ENCODE measurements around the gene PDE6D.

Gene PDE6D

DNA sequence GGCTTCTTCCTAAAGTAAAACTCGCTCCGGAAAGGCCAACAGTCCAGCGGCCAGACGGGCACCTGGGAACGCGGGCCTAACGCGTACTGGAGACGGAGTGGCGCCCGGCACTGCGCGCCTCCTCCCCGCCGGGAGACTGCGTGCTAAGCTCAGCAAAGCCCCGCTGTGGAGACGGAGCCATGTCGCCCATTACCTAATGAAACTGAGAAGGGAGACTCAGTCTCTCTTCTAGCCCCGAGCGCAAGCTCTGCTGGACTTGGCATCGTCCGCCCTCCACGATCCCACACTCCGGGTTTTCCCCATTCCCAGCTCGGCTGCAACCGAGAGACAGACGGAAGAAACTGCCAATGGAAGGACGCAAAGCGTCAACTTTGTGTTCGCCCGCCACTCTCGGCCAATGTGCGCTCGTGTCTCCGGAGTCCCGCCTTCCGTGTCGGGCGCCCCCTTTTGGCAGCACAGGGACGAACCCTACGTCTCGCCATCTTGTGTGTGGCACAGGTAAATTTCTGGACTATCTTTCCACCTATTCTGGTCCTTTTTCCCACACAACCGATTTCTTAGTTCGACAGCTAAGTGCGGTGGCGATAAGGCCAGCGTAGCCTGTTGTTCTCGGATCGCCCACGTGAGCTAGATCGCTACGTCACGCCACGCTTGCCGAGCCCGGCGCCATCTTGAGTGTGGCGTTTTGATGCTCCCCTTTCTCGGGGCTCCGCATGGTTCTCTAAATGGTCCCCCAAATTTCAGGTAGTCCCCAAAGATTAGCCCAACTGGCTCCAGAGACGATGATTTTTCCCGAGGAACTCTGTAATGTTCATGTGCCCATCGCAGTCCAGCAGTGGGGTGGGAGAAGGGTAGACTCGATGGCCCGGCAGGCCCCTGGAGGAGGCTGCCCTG is 74.1 kb downstream of the PDE6D start:
- DNase-seq = peak; percentile 98

DNA sequence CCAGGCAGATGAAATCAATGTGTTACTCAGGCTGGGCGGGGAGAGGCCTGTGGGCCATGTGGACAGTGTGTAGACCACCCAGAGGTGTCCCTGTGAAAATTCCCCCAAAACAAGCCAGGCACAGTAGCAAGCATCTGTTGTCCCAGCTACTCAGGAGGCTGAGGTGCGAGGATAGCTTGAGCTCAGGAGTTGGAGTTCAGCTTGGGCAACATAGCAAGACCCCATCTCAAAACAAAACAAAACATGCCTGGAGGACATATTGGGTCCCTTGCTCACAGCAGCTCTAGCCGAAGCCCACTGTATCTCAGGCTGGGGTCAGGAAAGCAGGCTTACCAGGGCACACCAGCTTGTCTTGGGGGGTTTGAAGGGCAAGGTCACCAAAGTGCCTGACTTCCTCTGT is 77.1 kb downstream of the PDE6D start:
- no peak for DNase-seq

DNA sequence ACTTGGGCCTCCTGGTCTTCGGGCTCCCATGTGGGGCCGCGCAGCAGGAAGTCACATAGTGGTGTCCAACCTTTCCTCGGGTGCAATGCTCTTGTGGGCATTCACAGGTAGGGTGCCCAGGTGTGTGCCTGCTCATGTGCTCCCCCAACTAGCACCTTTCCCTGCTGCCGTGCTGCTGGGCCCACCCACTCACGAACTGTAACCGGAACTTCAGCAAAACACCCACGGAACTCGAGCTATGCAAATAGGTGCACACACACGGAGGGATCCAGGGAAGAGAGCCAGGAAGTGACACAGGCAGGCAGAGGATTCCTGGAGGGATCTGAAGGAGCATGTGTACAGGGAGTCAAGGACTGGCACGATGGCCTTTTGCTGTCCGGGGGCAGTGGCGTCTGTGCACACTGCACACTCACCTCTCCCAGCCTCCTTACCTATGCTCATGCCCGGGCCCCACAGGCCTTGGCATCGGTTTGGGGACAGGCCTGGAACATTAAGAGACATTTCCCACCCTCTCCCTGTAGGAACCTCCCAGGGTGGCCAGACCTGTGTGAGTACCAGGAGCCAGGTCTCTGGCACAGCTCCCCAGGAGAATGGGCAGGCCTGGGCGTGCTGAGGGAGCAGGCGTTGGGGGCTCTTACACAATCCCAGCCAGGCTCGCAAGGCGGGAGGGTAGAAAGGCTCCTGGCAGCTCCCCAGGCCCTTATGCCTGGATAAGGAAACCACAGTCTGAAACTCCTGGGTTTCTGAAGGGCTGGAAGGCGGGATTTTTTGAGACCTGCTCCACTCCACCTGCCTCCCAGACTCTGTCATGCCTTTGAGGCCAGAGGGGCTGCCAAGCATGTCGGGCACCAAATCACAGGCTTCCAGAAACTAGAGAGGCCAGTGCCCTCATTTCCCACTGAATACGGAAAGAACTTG is 79.4 kb downstream of the PDE6D start:
- no peak for DNase-seq

DNA sequence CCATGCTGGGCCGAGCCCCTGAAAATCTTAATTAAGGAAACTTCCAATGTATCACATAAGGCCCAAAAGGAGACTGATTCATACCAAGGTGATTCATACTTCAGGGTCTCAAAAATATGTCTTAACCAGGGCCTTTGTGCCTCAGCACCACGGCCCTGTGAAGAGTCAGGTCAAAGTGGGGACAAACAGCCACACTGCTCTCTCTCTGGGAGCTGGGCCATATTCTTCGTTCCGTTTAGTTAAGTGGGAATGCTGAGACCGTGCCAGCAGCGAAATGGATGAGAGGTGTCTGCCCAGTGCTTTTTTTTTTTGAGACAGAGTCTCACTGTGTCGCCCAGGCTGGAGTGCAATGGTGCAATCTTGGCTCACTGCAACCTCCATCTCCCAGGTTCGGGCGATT is 82.1 kb downstream of the PDE6D start:
- no peak for DNase-seq

DNA sequence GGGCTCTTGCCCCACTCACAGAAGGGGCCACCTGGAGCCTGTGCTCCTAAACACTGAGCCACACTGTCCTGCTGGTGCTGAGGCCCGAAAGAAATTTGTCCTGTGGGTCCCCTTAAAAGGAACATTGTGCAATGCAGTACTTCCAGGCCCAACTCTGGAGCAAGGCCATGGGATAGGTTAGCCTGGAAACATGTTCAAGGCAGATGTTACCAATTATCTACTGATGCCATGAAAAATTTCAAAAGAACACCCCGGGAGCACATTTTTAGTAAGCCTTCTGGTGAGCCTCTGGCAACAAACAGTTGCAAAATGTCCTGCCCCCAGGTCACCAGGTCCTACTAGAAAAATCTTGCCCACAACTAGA is 85.1 kb downstream of the PDE6D start:
- no peak for DNase-seq

DNA sequence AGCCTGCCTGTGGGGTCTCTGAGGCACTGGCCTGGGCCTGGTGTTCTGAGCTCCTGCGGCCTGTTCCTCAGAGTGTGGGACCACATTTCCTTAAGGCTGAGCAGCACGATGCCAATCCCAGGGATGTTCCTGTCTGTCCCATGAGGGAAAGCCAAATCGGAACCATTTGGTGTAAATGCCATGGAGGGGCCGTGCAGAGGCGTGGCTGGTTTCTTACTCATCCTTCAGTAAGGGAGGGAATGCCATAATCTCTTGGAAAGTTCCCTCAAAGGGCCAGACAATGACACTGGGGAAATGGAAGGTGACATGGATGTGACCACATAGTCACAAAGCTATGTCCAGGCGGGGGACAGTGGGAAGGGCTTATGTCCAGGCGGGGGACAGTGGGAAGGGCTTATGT is 87.1 kb downstream of the PDE6D start:
- DNase-seq = no peak

DNA sequence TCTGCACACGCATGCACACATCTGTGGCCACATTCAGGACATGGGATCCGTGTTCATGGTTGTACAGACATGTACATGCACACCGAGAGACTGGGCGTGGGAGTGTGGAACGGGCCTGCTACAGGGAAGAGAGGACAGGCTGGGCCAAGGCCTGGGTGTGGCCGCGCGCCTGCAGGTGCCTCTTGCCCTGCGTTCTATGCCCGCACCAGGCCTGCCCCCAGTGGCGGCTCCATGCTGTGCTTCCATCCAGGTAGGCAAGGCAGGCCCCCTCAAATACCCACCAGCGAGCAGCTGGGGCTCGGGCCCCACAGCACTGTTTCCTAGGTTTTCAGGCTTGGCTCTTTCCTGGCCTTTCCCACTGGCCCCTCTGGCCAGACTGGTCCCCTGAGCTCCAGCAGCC is 88.2 kb downstream of the PDE6D start:
- DNase-seq = no peak

DNA sequence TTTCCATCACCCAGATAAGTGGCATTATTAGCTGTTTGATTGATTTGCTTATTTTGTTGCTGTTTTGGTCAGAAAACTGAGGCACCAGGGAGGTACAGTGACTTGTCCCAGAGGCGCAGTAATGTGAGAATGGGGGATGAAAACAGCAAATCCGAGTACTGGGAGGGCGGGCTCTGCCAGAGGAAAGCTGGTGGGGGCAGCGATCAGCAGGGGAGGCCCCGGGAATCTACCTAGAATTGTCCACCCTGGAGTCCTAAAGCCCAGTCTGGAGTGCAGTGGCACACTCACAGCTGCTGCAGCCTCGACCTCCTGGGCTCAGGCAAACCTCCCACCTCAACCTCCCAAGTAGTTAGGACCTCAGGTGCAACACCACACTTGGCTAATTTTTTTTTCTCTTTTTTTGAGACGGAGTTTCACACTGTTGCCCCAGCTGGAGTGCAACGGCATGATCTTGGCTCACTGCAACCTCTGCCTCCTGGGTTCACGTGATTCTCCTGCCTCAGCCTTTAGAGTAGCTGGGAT is 89.8 kb downstream of the PDE6D start:
- no peak for DNase-seq

DNA sequence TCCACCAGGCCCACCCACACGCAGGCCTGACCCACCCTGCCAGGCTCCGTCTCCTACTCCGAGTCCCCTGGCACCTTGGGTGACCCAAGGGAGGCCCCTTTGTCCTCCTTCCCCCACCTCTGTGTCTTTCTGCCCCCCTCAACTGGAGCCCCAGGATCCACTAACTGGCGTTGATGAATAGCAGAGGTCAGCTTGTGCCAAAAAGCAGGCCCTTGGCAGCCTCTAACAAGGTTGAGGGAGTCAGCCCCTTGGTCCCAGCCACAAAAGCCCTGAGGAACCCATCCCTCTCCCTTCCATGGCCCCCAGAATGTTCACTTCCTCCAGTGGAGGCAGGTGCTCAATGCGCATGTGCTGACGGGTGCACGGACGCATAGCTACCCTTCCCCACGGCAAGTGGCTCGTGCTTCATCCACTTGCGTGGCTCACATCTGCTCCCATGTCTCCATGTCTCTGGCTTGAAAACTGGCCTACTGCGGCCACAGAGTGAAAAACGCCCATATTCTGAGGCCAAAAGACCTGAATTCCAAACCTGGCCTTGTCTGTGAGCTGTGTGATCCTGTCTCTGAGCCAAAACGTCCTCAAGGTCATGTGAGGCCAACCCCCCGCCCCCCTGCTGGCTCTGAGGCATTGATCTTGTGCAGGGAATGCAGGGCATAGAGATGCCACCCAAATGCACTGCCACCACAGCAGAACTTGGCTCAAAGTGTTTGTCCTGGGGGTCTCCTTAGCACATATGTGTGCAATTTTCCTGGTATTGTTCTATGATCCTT is 91.8 kb downstream of the PDE6D start:
- DNase-seq = no peak

DNA sequence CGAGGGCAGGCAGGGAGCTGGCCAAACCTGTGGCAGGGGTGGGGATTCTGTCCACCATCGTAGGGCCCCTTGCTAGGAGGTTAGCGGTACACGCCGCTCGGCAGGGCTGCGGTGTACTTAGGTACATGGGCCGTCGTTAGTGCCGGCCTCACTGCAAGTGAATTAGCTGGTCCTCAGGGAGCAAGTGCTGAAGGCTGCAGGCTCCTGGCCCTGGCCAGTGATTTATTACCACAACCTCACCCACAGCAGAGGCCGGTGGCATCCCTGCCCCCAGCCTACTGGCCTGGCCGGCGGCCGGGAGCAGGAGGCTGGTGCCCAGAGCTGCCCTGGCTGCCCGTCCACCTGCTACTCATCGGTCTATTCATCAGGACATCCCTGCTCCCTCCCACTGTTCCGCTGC is 92.4 kb downstream of the PDE6D start:
- DNase-seq = no peak

DNA sequence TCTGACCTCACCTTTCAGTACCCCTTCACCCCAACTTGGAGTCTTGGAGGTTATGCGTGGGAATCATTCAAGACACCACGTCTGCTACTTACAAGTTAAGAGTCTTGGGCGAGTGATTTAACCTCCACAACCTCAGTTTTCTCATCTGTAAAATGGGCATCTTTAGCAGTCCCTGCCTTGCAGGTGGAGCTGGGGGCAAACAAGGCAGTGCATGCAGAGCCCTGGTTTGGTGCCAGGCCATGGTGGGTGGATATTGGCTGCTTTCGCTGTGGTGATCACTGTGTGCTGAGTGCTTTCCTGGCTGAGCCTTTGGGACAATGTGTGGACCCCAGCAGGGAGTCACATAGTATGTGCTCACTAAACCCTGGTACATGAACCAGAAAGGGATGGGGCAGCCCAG is 93.1 kb downstream of the PDE6D start:
- no peak for DNase-seq

DNA sequence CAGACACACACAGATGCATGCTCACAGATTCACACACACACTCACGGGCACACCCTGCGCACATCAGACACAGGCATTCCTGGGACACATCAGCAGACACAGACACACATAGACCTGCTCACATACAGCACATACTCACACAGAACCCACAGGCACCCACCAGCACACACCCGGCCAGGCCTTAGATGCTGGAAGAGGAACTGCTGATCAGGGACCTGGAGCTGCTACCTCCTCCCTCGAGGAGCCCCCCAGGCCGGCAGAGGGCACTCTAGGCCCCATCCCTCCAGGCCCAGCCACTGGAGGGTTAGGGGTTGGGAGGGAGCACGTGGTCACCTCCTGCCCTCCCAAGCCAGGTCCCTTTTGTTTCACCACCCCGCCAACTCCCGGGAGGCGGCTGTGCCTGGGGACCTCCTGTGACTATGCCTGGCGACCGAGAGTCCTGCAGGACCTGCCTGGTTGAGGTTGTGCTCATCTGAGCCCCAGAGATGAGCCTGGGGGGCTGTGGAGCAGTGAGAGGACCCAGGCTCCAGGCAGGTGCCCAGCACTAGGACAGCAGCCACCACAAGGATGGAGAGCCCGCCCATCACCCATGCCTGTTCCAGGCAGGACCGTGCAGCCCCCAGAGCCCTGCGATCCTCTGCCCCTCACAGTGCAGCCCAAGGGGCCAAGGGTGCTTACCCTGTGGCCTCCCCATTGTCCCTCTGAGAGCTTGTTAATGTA is 93.8 kb downstream of the PDE6D start:
- DNase-seq = peak; percentile 66 to 70

DNA sequence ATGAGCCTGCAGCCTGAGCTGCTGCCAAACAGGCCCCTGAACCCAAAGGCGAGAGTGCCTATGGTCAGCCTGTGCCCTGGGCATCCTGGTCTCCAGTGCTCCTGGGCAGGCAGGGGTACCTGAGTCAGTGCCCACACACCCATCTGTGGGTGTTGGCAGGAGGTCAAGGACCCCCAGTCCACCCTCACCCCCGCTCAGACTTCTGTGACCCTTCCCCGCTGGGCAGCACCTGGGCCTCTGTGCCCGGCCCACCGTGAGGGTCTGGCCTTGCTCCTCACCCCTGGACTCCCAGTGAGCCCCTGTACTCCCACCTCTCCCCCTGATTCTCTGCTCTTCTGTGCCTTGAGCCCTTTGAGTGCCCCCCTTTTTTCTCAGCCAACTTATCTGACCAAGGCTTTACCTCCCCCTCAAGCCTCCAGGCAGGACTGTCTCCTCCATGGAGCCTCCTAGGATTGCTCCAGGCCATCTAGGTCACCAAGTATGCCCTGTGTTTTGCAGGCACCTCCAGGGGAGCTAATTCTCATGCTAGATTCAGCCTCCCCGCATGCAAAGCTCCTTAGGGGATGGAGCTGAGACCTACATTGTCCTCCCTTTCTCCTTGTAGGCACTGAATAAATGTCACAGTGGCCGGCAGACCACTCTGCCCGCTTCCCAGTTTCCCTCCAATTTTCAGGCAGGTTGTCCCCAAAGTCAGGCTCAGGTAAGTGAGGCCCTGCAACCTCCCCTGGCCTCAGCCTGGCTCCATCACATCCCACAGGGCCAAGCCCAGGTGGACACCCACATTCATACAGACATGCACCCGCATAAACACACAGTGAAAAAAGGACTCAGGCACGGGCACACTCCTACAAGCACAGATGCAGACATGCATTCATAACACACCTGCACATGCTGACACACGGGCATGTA is 94.6 kb downstream of the PDE6D start:
- no peak for DNase-seq

DNA sequence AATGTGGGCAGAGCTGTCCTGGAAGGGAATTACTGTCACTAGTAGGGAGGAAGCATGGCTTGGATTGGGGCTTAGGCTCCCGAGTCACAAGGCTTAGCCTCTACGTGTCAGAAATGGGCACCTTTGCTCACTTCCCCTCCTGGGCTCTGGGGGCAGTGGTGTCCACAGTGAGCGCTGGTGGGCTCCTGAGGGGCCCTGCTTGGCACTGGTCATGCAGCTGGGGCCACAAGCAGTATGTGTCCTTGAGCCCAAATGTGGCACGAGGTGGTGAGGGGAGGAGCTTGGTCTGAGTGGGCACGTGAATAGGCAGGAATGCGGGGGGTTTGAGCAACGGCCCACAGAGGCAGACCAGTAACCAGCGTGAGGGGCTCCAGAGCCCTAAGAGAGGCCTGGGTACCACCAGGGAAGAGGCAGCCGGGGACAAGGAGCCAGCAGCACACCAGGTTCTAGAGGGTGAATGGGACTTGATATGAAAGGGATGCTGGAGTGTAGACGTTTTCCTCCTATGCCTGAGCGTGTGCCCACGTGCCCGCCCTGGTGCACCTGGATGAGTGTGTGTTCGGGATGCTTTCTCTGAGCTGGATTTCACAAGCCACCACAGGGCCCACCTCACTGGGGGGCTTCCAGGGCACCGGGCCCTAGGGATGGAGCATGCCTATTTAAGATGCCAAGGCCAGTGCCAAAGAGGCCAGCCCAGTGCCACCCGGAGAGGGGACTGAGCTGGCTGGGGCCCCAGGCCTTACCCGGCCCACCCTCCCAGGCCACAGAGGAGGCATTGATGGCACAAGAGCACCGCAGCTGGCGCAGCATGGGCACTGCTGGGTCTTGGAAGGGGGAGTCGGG is 95.5 kb downstream of the PDE6D start:
- no peak for DNase-seq

DNA sequence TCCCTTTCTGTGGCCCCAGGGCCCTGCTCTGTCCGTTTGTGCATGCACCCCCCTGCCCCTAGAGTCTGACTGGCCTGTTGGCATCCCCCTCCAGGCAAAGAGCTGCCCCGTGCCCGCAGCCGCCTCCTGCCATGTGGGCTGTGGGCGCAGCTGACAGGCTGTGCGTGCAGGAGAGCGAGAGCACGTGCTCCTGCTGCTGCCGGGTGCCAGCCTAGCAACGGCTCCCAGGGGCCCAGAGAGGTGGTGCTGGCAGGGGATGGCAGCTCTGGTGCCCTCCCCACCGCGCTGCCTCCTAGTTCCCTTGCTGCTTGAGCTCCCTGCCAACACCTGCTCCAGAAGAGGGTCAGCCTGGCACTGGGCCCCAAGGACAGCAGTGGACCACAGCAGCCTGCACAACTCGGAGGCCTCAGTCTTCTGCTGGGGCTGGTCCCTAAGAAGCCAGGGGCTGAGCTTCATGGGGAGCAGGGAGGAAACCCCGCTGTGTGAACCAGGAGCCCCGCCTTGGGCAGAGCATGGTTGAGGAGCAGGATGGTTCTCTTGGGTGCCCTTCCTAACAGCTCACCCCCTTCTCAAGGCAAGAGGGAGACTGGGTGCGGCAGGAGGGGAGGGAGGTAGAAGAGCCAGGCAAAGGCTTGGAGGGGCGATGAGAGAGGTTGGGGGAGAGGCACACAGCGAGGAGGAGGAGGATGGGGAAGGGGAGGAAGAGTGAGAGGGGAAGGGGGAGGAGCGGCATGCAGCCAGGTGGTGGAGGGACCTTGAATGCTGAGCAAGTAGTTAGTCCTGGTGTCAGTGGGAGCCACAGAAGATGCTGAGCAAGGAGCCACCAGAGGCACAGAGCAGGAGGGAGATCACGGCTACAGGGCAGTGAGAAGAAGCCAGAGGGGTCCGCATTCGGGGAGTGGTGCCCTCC is 96.5 kb downstream of the PDE6D start:
- no peak for DNase-seq

DNA sequence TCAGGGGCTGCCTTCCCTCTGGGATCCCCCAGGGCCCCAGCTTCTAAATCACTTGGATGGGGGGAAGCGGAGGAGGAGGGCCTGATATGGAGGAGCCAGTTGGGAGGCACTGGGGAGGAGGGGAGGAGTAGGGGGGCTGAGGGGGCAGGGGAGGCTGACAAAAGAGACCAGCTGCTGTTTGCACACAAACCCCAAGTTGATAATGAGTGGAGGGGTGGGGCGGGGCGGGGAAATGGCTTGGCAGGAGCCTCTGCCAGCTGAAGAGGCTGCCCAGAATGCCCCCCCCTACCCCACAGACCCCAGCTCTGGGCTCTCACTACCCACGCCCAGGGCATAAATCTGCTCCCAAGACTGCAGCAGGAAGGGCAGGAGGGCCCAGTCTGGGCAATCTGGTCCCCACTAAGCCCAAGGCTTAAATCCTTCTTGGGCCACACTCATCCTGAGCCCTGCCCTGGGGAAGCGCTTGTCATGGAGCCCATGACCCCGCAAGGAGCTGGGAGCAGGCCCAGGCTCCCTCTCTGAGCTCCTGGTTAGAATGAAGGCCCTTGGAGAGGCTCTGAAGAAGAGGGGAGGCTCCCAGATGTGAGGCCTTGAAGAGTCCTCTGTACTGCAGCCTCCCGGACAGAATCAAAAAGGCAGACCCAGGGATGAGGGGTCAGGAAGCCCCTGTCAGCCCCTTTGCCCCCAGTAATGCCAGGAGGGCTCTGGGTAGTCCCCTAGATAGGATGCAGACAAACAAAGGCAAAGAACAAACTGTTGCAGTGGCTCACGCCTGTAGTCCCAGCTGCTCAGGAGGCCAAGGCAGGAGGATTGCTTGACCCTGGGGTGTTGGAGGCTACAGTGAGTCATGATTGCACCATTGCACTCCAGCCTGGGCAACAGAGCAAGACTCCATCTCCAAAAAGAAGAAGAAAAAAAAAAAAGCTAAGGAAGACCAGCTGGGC is 97.5 kb downstream of the PDE6D start:
- DNase-seq = no peak

DNA sequence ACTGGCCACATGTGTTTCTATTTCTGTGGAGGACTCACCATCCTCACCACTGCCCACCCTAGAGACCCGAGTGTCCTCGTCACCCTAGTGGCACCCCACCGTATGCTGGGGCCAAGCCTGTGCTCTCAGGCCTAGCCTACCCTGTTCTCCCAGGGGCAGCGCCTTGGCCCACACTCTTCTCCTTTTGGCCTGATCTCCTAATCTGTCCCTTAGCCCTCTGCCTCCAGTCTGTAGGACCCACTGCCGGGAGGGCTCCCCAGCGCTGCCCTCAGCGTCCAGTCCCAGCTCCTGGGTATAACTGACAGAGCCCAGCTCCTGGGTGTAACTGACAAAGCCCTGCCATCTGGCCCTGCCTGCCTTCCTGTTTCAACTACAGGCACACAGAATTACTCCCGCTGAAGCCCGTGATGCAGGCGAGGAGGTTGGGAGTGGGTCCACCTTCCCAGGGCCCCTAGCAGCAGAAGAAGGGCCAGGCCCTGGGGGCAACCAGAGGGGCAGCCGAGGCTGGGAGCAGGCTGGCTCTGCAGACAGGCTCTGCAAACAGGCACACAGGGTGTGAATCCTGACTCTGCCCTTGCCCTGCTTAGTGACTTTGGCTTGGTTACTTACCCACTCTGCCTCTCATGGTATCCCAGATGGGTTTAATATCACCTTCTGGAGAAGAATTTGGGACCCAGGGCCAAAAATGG is 98.3 kb downstream of the PDE6D start:
- no peak for DNase-seq

All from activated CD4-positive, alpha-beta T cell treated with anti-CD3 and anti-CD28 coated beads for 4 hours (primary cell).